HUDEP-2 (cell line): ENCODE data around the gene RAP1GDS1.

Experiments
- DNase-seq, 76 experiments: peaks; one replicate each; lab custom pipeline; 2025; ENCODE audit not compliant: unreplicated experiment in 76 of 76; lab: John Stamatoyannopoulos, UW

The RAP1GDS1 gene

GRCh38 chr4:98260579-98261404 is at the start of gene RAP1GDS1:
TSS of gene RAP1GDS1 (plus strand) at chr4:98261384. CDS start at chr4:98261566, 182 bp downstream.
- peak; percentile 15 to 94 (median 88) for DNase-seq

GRCh38 chr4:98222306-98222705 is 38.9 kb upstream of the RAP1GDS1 start:
- no peak for DNase-seq

GRCh38 chr4:98226396-98226795 is 34.8 kb upstream of the RAP1GDS1 start:
- no peak for DNase-seq

- no peak for DNase-seq
These were observed 30.2 kb upstream of the RAP1GDS1 start for GRCh38 chr4:98230961-98231360.

GRCh38 chr4:98232202-98232601 is 29.0 kb upstream of the RAP1GDS1 start:
- DNase-seq = no peak

- DNase-seq = no peak
These were observed 24.0 kb upstream of the RAP1GDS1 start for GRCh38 chr4:98237204-98237603.

- no peak for DNase-seq
These were observed 19.1 kb upstream of the RAP1GDS1 start for GRCh38 chr4:98242063-98242462.

GRCh38 chr4:98242538-98242937 is 18.6 kb upstream of the RAP1GDS1 start:
- no peak for DNase-seq

GRCh38 chr4:98245226-98245625 is 16.0 kb upstream of the RAP1GDS1 start:
- DNase-seq = no peak

- no peak for DNase-seq
These were observed 12.2 kb upstream of the RAP1GDS1 start for GRCh38 chr4:98248934-98249333.

- no peak for DNase-seq
These were observed 11.4 kb upstream of the RAP1GDS1 start for GRCh38 chr4:98249831-98250230.

- DNase-seq = no peak
These were observed 7.7 kb upstream of the RAP1GDS1 start for GRCh38 chr4:98253499-98253898.

- DNase-seq = peak in 38 of 76 experiments; percentile 6 to 68 (median 36)
These were observed 1.1 kb upstream of the RAP1GDS1 start for GRCh38 chr4:98260047-98260578.

GRCh38 chr4:98261405-98262291 is 464 bp downstream of the RAP1GDS1 start:
- DNase-seq = peak in 37 of 76 experiments; percentile 0 to 62 (median 17)

- no peak for DNase-seq
These were observed 1.2 kb downstream of the RAP1GDS1 start for GRCh38 chr4:98262431-98262830.

- DNase-seq = no peak
These were observed 6.3 kb downstream of the RAP1GDS1 start for GRCh38 chr4:98267498-98267897.

GRCh38 chr4:98275145-98275544 is 14.0 kb downstream of the RAP1GDS1 start:
- no peak for DNase-seq

GRCh38 chr4:98283219-98284189 is 22.3 kb downstream of the RAP1GDS1 start:
- DNase-seq = no peak

- DNase-seq = no peak
These were observed 23.5 kb downstream of the RAP1GDS1 start for GRCh38 chr4:98284640-98285046.

- no peak for DNase-seq
These were observed 24.5 kb downstream of the RAP1GDS1 start for GRCh38 chr4:98285676-98286075.
